H7 (cell line): ENCODE measurements around the gene HNRNPA3. TPM values are rescaled to one million over a fixed set of nuclear protein-coding genes. Genes with fewer than 3 reads are reported as not detected.
"Not testable (repeated sequence)": the region's sequence is repeated elsewhere in the genome, so short reads cannot be mapped to it uniquely, and the experiment has no call there.

ENCODE experiments used
- DNase-seq: peaks from one replicate; pipeline ENCODE4 v3.0.0; 2012
- H3K27me3 ChIP-seq: 2 replicates; pipeline ENCODE4 v1.6.0; 2011; ENCODE audit warnings: mild to moderate bottlenecking, low read length; ENCODE audit not compliant: control insufficient read depth, insufficient read depth
- H3K36me3 ChIP-seq: replicated peaks from 2 replicates; pipeline ENCODE4 v1.5.1; 2011; ENCODE audit warnings: low read length; ENCODE audit not compliant: control insufficient read depth, insufficient read depth
- H3K4me3 ChIP-seq: 2 replicates; pipeline ENCODE4 v1.5.1; 2011; ENCODE audit warnings: low read depth, mild to moderate bottlenecking, control low read depth, low read length, moderate library complexity; ENCODE audit not compliant: insufficient read depth
- total RNA-seq: library from RNA; depleted of rRNA; stranded (reverse); fragments of >200 nt; shearing (Covaris generic); gene quantifications from 2 replicates; pipeline ENCODE4 v1.2.3, GENCODE V29; 2014

Gene HNRNPA3
- total RNA-seq, 1 experiment from 2014 or later: 55.4 TPM

DNA sequence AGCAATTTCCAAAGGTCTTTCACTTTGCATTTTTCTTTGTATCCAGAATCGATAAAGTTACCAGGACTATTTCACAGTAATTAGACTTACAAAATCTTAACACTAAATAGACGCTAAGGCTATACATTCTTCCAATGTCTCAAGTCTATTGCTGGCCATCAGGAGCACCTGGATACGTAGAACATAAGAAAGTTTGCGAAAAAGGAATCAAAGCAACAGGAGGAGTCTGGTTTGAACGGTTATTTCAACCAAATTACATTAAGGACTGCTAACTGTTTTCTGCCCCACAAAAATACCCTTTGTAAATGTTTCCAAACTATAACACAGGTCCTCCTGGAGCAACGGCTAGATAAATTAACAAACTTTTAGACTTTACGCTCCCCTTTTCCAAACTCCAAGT, 1.4 kb upstream of the HNRNPA3 start:
- peaks cover 4% of the 10 kb centered on the region; the same call in 1 of the 2 replicates for H3K27me3 ChIP-seq
- peak overlapping the region; percentile 71; the same call in 1 of the 2 replicates for H3K4me3 ChIP-seq
- DNase-seq: no peak
- H3K36me3 ChIP-seq: peaks cover 6% of the 10 kb centered on the region

DNA sequence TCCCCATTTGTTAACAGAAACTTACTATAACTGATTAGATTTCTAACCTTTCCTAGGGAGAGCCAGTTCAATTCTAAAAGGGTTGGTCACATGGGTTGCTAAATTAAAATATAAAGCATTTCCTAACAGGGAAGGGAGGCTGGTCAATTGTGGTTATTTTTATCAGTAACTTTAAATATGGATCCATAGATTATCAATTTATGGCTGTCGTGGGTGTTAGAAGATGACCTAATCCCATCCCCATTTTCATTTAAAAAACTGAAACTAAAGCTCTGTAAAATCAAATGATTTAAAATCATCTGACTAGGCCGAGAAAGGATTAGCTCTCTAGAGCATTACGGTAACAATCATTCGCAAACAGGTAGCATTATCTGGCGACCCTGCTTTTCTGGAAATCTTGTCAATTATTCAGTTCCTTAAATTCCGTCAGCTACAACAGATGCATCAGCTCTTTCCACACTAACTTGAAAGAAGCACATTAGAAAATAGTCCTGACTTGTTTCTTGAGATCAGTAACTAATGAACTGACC, 953 bp upstream of the HNRNPA3 start:
- Histone ChIP-seq H3K27me3 (peaks cover 3% of the 10 kb centered on the region; the same call in 1 of the 2 replicates), H3K4me3 (peak overlapping the region; percentile 71), H3K36me3 (peaks cover 10% of the 10 kb centered on the region)
- no peak for DNase-seq

DNA sequence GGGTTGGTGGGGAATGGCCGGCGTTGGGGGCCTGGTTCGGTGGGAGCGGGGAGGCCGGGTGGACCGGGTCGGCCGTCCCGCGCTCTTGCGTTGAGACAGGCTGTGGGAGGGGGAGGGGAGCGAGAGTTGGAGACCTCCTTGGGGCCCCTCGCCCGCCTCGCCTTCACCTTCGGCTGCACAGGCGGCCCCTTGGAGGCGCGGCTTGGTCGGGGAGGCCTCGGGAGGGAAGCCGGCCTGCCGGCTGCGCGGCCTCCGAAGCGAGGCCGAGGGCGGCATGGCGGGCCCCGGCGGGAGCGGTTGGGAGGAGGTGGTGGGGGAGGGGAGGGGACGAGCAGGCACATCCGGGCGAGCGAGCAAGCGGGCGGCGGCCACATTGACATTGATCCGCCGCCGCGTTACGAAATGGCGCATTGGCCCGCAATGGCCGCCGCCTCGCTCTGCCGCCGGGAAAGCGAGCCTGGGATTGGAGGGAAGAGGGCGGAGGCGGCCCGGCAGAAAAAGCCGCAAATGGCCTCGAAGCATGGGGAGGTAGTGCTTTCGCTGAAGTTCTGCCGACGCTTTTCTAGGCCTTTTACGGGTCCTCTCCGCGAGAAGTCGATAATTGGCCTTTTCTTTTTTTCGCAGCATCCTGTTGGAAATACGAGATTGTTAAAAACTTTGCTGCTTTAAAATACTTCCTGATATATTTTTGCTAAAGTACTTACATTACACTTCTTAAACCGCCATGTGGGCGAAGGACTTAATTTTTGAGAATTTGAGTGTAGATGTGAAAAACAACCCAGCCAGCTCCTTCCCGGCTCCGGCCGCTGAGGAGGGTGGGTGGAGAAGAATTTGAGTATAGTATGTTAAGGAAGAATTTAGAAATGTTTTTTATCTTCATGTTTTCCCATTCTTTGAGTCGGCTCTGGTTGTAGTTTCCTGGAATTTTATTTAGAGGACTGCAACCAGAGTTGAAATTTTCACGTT, 580 bp downstream of the HNRNPA3 start:
- peak; percentile 94 for DNase-seq
- Histone ChIP-seq H3K4me3 (peak overlapping the region; percentile 71), H3K36me3 (peaks cover 19% of the 10 kb centered on the region), H3K27me3 (no peaks in the 10 kb centered on the region)

DNA sequence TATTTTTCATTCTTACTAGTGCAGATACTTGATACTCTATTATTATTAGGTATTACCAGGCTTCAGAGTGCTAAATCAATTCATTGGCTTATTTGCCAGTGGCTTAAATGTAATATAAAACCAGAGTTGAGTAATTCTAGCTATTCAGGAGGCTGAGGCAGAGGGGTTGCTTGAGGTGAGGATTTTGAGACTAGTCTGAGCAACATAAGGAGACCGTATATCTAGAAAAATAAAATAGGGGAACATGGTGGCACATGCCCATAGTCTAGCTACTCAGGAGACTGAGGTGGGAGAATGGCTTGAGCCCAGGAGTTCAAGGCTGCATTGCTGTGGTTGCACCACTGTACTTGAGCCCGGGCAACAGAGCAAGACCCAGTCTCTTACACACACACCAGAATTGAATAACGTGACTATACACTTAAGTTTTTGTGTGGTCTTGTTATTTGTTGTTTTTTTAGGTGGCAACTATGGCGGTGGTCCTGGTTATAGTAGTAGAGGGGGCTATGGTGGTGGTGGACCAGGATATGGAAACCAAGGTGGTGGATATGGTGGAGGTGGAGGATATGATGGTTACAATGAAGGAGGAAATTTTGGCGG, 4.8 kb downstream of the HNRNPA3 start:
- H3K4me3 ChIP-seq: no peak overlapping the region
- peaks cover 39% of the 10 kb centered on the region for H3K36me3 ChIP-seq
- DNase-seq: no peak
- H3K27me3 ChIP-seq: no peaks in the 10 kb centered on the region

GRCh38 chr2:177219787-177220186, 7.2 kb downstream of the HNRNPA3 start:
- DNase-seq, H3K27me3 ChIP-seq, H3K4me3 ChIP-seq: not testable (repeated sequence)
- H3K36me3 ChIP-seq: peaks cover 37% of the 10 kb centered on the region

DNA sequence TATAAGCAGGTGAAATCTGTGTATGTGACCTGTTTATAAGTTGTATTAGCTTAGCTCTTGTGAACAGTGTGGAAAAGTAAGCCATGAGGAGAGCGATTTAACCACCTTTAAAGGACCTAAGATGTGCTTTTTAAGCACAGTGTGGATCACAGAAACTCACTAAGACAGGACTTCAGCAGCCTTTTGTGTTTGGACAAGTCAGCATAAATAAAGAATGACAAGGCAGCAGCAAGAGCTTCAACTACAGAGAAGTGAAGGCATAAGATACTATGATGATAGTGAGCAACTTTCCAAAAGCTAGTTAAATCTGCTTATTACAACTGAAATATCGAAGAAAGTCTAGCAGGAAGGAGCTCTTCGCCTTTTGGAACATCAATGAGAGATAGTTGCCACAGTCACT, 8.9 kb downstream of the HNRNPA3 start:
- no peaks in the 10 kb centered on the region for H3K27me3 ChIP-seq
- peaks cover 30% of the 10 kb centered on the region for H3K36me3 ChIP-seq
- no peak for DNase-seq
- H3K4me3 ChIP-seq: no peak overlapping the region

DNA sequence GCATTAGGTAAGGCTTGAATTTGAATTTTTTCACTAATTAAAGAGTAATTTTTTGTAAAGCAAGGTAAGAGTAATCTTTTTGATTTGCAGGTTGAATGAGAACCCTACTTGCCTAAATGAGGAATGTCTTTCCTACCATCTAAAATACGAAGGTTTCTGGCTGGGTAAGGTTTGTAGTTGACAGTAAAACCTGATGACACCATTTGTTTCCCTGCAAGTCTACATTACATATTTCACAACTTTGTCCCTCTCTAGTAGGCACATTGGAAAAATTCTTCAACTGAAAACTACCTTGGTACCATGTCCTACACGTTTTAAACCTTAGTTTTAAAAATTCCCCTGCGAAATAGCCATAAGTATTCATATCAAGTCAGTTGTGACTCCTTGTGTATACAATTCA, 9.4 kb downstream of the HNRNPA3 start:
- no peaks in the 10 kb centered on the region for H3K27me3 ChIP-seq
- H3K4me3 ChIP-seq: no peak overlapping the region
- DNase-seq: no peak
- H3K36me3 ChIP-seq: peaks cover 26% of the 10 kb centered on the region

DNA sequence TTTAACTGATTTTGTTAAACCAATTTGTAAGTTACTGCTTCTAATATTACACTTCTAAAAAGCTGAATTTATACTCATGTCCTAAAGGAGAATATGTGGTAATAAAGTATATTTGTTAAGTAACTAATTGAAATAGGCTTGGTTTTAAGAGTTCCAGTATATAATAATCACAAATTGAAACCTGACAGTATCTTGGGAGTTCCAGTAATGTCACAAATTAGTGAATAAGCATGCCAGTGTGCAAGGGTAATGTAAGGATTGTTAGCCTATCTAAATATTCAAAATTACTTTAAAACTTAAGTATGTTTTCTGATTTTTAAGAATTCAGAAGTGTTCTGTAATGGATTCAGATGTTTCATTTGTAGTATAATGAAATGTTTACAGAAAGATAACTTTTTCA, 10.8 kb downstream of the HNRNPA3 start:
- not testable (repeated sequence) for DNase-seq, H3K4me3 ChIP-seq, H3K27me3 ChIP-seq
- H3K36me3 ChIP-seq: peaks cover 19% of the 10 kb centered on the region

DNA sequence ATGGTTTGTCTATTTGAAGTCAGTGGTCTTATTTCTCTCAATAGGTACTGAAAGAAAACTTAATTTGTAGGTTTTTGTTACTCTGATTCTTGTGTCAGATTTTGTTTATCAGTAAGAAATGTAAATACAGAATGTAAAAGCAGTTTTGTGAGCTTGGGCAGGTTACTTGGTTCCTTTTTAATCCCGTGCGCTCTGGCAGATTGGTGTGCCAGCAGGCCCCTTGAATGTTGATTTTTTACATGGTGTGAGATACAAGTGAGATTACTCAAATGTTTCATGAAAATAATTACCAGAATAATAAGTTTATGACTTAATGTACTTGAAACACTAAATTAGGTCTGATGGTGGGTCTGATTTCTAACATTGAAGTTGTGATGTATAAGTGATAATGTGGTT, 13.4 kb downstream of the HNRNPA3 start:
- H3K27me3 ChIP-seq: no peaks in the 10 kb centered on the region

DNA sequence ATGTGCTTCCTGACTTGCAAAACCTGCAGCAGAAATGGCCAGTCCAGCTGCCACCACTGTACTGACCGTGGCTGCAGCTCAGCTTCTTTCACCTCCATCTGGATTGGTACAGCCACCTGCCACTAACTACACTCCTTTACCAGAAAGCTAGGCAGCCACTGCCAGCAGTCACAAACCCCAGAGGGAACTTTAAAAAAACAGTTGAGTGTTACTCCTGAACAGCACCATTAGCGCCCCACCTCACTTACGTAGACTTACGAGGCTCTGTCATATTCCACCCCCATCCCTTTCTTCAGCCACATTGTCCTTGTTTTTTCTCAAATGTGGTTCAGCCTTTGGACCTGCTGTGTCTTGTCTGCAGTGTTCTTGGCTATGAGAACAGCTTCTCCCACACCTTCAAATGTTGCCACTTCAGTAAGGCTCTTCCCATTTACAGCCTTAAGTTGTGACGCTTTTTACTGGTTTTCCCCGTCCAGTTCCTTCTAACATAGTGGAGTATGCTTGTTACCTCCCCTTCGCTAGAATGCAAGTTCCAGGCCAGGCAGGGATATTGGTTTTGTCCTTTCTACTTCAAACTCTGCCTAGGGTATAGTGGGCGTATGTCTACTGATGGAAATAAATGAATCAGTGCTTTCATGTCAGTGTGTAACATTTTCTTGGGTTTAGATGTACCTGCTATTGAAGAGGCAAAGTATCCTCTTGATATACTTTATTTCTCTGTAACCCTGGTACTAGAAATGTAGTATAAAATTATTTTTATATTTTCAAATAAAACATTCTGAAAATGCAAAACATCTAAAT, 17.0 kb downstream of the HNRNPA3 start:
- H3K27me3 ChIP-seq: no peaks in the 10 kb centered on the region
- H3K4me3 ChIP-seq: no peak overlapping the region
- peaks cover 23% of the 10 kb centered on the region for H3K36me3 ChIP-seq
- no peak for DNase-seq

More for the DNA sequence above, 13.4 kb downstream of the HNRNPA3 start:
- H3K4me3 ChIP-seq: no peak overlapping the region
- H3K36me3 ChIP-seq: peaks cover 14% of the 10 kb centered on the region
- no peak for DNase-seq

DNA sequence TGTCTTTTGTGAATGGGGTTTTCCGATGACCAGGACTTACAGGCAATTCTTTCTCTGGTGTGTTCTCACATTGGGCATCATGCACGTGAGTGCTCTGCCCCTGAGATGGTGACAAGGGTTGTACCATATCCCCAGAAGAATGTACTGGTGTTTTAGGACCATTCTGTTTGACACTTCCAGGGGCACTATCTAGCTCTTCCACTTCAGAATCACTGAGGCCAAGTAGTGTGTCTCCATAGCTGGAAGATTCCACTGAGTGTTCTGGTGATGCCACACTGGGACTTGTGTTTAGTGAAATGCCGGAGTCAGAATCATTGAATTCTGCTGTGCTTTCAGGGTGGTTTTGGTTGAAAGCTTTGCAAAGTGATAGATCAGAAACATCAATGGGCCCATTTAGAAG, 18.7 kb downstream of the HNRNPA3 start:
- Histone ChIP-seq H3K27me3 (no peaks in the 10 kb centered on the region), H3K4me3 (no peak overlapping the region), H3K36me3 (peaks cover 23% of the 10 kb centered on the region)
- no peak for DNase-seq

- Histone ChIP-seq H3K36me3 (peaks cover 23% of the 10 kb centered on the region), H3K27me3 (no peaks in the 10 kb centered on the region), H3K4me3 (no peak overlapping the region)
- no peak for DNase-seq
Observed at GRCh38 chr2:177232098-177232704, 19.6 kb downstream of the HNRNPA3 start.

DNA sequence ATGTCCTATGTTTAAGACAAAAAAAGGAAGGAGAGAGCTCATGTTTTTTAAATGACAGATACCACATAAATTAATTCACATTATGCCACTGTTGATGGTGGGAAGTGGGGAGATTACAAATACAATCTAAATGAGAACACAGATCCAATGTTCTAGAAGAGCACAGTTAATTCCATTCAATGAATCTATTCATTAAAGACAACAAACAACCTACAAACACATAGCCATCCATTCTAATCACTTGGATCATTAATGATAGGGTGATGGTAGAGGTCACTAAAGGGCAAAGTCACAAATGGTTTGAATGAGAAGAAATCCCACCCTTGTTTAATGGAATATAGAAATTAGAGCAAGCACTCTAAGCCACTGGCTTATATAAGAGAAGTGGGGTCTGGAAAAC, 21.7 kb downstream of the HNRNPA3 start:
- Histone ChIP-seq H3K4me3 (no peak overlapping the region), H3K27me3 (no peaks in the 10 kb centered on the region), H3K36me3 (peaks cover 23% of the 10 kb centered on the region)
- no peak for DNase-seq

- no peak overlapping the region for H3K4me3 ChIP-seq
- H3K36me3 ChIP-seq: peaks cover 20% of the 10 kb centered on the region
- no peak for DNase-seq
Observed at GRCh38 chr2:177235855-177236437, 23.4 kb downstream of the HNRNPA3 start.

More at GRCh38 chr2:177235855-177236437, 23.4 kb downstream of the HNRNPA3 start:
- no peaks in the 10 kb centered on the region for H3K27me3 ChIP-seq
